PC-3 (cell line): Measurements from ENCODE around the gene GDPD5. TPM values are rescaled to one million over a fixed set of nuclear protein-coding genes. Genes with fewer than 3 reads are reported as not detected.

Experiments
- ATAC-seq: fragments of 200-7000 bp; cut with Tn5 transposase; 2 replicates; pipeline ENCODE4 v1.9.1; 2020; ENCODE audit warnings: mild to moderate bottlenecking, moderate library complexity
- BruUV-seq: library from RNA; stranded (reverse); fragments of 400-500 nt; replicated peaks from 2 replicates; lab custom pipeline; 2021; lab: Mats Ljungman, UMichigan
- CTCF ChIA-PET: fragments of 300-600 bp; sonication (Branson Sonifier 250); formaldehyde crosslinking; loops from one replicate; lab custom pipeline; 2022; ENCODE audit warnings: antibody characterized with exemption; lab: Charles Lee
- POLR2A ChIA-PET: fragments of 300-600 bp; sonication (Branson Sonifier 250); formaldehyde crosslinking; loops from one replicate; lab custom pipeline; 2022; ENCODE audit warnings: antibody characterized with exemption; ENCODE audit not compliant: unreplicated experiment; lab: Charles Lee
- DNase-seq: peaks from one replicate; pipeline ENCODE4 v3.0.0-alpha.2; 2015
- H2AFZ ChIP-seq: fragments of 300-600 bp; sonication (generic); 2 replicates; pipeline ENCODE4 v1.6.0; 2016; ENCODE audit warnings: antibody characterized with exemption, low read length
- H3F3A ChIP-seq: fragments of 300-600 bp; sonication (generic); one replicate; pipeline ENCODE4 v1.6.0; 2017; ENCODE audit warnings: antibody characterized with exemption, low read length, control low read depth, mild to moderate bottlenecking; ENCODE audit not compliant: unreplicated experiment
- H3K27ac ChIP-seq: fragments of 300-600 bp; sonication (generic); 2 replicates; pipeline ENCODE4 v1.5.1; 2016; ENCODE audit warnings: mild to moderate bottlenecking, low read length
- H3K27me3 ChIP-seq: fragments of 300-600 bp; sonication (generic); 2 replicates; pipeline ENCODE4 v1.6.1; 2016; ENCODE audit warnings: low read length, mixed read lengths
- H3K36me3 ChIP-seq: fragments of 300-600 bp; sonication (generic); 2 replicates; pipeline ENCODE4 v1.6.1; 2016; ENCODE audit warnings: low read depth, mixed run types, low read length, mixed read lengths
- H3K4me1 ChIP-seq: fragments of 300-600 bp; sonication (generic); 2 replicates; pipeline ENCODE4 v1.5.1; 2016; ENCODE audit warnings: low read length; ENCODE audit not compliant: insufficient read depth
- H3K4me2 ChIP-seq: fragments of 300-600 bp; sonication (generic); 2 replicates; pipeline ENCODE4 v1.6.0; 2016; ENCODE audit warnings: low read length
- H3K4me3 ChIP-seq: fragments of 300-600 bp; sonication (generic); 2 replicates; pipeline ENCODE4 v1.5.1; 2016; ENCODE audit warnings: mild to moderate bottlenecking, low read length, mixed read lengths
- H3K79me2 ChIP-seq: fragments of 300-600 bp; sonication (generic); 2 replicates; pipeline ENCODE4 v1.6.1; 2017; ENCODE audit warnings: low read length, mixed read lengths
- H3K9ac ChIP-seq: fragments of 300-600 bp; sonication (generic); 2 replicates; pipeline ENCODE4 v1.6.0; 2016; ENCODE audit warnings: mild to moderate bottlenecking, low read length
- H3K9me2 ChIP-seq: fragments of 300-600 bp; sonication (generic); replicated peaks from 2 replicates; pipeline ENCODE4 v1.6.1; 2016; ENCODE audit warnings: mixed run types, low read length, mixed read lengths
- H3K9me3 ChIP-seq: fragments of 300-600 bp; sonication (generic); 2 replicates; pipeline ENCODE4 v1.6.1; 2016; ENCODE audit warnings: low read length, mixed read lengths
- H4K20me1 ChIP-seq: fragments of 300-600 bp; sonication (generic); 2 replicates; pipeline ENCODE4 v1.6.1; 2016; ENCODE audit warnings: low read length, mixed read lengths
- CTCF ChIP-seq: fragments of 300-600 bp; sonication (generic); conservative IDR thresholded peaks from 2 replicates; pipeline ENCODE4 v1.5.1; 2017; ENCODE audit warnings: antibody characterized with exemption, low read depth, mild to moderate bottlenecking, low read length
- EZH2 ChIP-seq: fragments of 300-600 bp; sonication (generic); IDR thresholded peaks from one replicate; pipeline ENCODE4 v1.6.1; 2017; ENCODE audit warnings: antibody characterized with exemption, mild to moderate bottlenecking, low read length; ENCODE audit not compliant: unreplicated experiment
- EZH2phosphoT487 ChIP-seq: fragments of 300-600 bp; sonication (generic); IDR thresholded peaks from 2 replicates; pipeline ENCODE4 v1.6.1; 2018; ENCODE audit warnings: mild to moderate bottlenecking, antibody characterized with exemption, low read length, borderline replicate concordance
- intact Hi-C: fragments of 100-400 bp; cut with micrococcal nuclease; formaldehyde crosslinking; loops from 2 replicates; pipeline ENCODE4 v1.9.0; 2023
- total RNA-seq: library from RNA; depleted of rRNA; stranded (reverse); fragments of >200 nt; gene quantifications from 2 replicates; pipeline ENCODE4 v1.2.3, GENCODE V29; 2014

Gene GDPD5
- total RNA-seq, 1 experiment from 2014 or later = 21.4 TPM

DNA sequence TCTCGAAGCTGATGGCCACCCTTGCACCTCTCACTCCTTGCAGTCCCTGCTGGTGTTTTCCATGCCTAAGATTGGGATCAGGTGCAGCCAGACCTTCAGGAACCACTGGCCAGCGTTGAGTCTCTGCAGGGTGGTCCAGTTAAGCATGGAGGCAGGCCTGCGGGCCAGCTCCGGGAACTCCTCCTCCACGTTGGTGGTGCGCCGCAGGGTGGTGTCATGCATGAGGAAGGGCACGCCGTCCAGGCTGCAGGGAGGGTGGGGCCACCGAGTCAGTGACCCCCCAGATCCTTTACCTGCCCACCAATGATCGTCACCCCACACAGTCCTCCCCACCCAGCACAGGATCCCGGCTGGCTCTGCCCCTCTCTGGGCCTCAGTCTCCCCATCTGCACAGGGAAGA is 82.7 kb downstream of the GDPD5 start:
- CTCF ChIA-PET = no interaction called here
- H4K20me1 ChIP-seq = no peaks in the 10 kb centered on the region

GRCh38 chr11:75442161-75442885 is 83.4 kb downstream of the GDPD5 start:
- Histone ChIP-seq H3K4me2 (no peak overlapping the region), H3K4me1 (no peaks in the 10 kb centered on the region), H3K36me3 (no peaks in the 10 kb centered on the region), H3K79me2 (no peaks in the 10 kb centered on the region), H3F3A (no peaks in the 10 kb centered on the region), H3K27ac (no peak overlapping the region), H2AFZ (no peak overlapping the region), H3K9ac (no peak overlapping the region), H3K9me2 (no peaks in the 10 kb centered on the region), H3K9me3 (no peaks in the 10 kb centered on the region), H3K27me3 (no peaks in the 10 kb centered on the region), H3K4me3 (no peak overlapping the region), H4K20me1 (no peaks in the 10 kb centered on the region)
- POLR2A ChIA-PET = no interaction called here
- intact Hi-C loops = no loop called here
- CTCF ChIA-PET = no interaction called here
- TF ChIP-seq CTCF = no peak
- no peak for TF ChIP-seq EZH2phosphoT487
- no peak for TF ChIP-seq EZH2
- no peak for ATAC-seq
- no peak for DNase-seq
- BruUV-seq = no TSS peak

More for the DNA sequence above, 82.7 kb downstream of the GDPD5 start:
- POLR2A ChIA-PET = no interaction called here
- no peak overlapping the region for H3K4me2 ChIP-seq
- no peak overlapping the region for H2AFZ ChIP-seq
- no peak for ATAC-seq
- no peak for DNase-seq
- intact Hi-C loops = no loop called here
- no peak overlapping the region for H3K4me3 ChIP-seq
- no peaks in the 10 kb centered on the region for H3K36me3 ChIP-seq
- no peak overlapping the region for H3K9ac ChIP-seq
- no peaks in the 10 kb centered on the region for H3K9me3 ChIP-seq
- no peaks in the 10 kb centered on the region for H3F3A ChIP-seq
- H3K9me2 ChIP-seq = no peaks in the 10 kb centered on the region
- no peaks in the 10 kb centered on the region for H3K4me1 ChIP-seq
- H3K79me2 ChIP-seq = no peaks in the 10 kb centered on the region
- no peak for TF ChIP-seq CTCF
- TF ChIP-seq EZH2phosphoT487 = no peak
- TF ChIP-seq EZH2 = no peak
- no peak overlapping the region for H3K27ac ChIP-seq
- BruUV-seq = no TSS peak
- H3K27me3 ChIP-seq = no peaks in the 10 kb centered on the region

- Histone ChIP-seq H3K4me2 (no peak overlapping the region), H3K4me3 (no peak overlapping the region), H2AFZ (no peak overlapping the region), H3K27me3 (no peaks in the 10 kb centered on the region), H3K9ac (no peak overlapping the region), H3K9me2 (no peaks in the 10 kb centered on the region), H3K9me3 (no peaks in the 10 kb centered on the region), H3K36me3 (no peaks in the 10 kb centered on the region), H3K4me1 (no peaks in the 10 kb centered on the region), H3F3A (no peaks in the 10 kb centered on the region), H4K20me1 (no peaks in the 10 kb centered on the region), H3K79me2 (no peaks in the 10 kb centered on the region), H3K27ac (no peak overlapping the region)
- POLR2A ChIA-PET = no interaction called here
- DNase-seq (no peak), ATAC-seq (no peak)
- no peak for TF ChIP-seq CTCF
- no peak for TF ChIP-seq EZH2phosphoT487
- no peak for TF ChIP-seq EZH2
- CTCF ChIA-PET = no interaction called here
- intact Hi-C loops = no loop called here
- no TSS peak for BruUV-seq
Measured at GRCh38 chr11:75441804-75442132, 84.0 kb downstream of the GDPD5 start.
